Measurements from ENCODE around the gene KISS1R.

- no peak for TF ChIP-seq CTCF (conservative IDR thresholded peaks at IDR 0.05; ENCODE audit: low read depth, low read length)
- no peak for TF ChIP-seq BHLHE40 (IDR thresholded peaks at IDR 0.05; ENCODE audit: low read depth, low read length)
These were observed 22.3 kb downstream of the KISS1R start for GRCh38 chr19:939439-939838.

Measured in IMR-90 (cell line).